Epithelial cell of proximal tubule (primary cell): ENCODE measurements around the gene SVOP. TPM values are rescaled to one million over a fixed set of nuclear protein-coding genes. Genes with fewer than 3 reads are reported as not detected.
"Not testable (repeated sequence)": the region's sequence is repeated elsewhere in the genome, so short reads cannot be mapped to it uniquely, and the experiment has no call there.

Experiments
- DNase-seq: peaks from one replicate; pipeline ENCODE4 v3.0.0-alpha.2; 2011; ENCODE audit warnings: low read depth
- H3K4me3 ChIP-seq: 2 replicates; pipeline ENCODE4 v1.5.1; 2011; ENCODE audit warnings: low read depth, mild to moderate bottlenecking, low read length
- total RNA-seq: library from RNA; depleted of rRNA; stranded (reverse); fragments of >200 nt; gene quantifications from 2 replicates; pipeline ENCODE4 v1.2.3, GENCODE V29; 2015
- TF ChIP-seq, protein P1 (sequence below): conservative IDR thresholded peaks from 2 replicates; pipeline ENCODE4 v1.5.1; 2012; ENCODE audit warnings: low read depth, mild to moderate bottlenecking, low read length

The SVOP gene
- total RNA-seq, 1 donor from 2014 or later: not detected

DNA sequence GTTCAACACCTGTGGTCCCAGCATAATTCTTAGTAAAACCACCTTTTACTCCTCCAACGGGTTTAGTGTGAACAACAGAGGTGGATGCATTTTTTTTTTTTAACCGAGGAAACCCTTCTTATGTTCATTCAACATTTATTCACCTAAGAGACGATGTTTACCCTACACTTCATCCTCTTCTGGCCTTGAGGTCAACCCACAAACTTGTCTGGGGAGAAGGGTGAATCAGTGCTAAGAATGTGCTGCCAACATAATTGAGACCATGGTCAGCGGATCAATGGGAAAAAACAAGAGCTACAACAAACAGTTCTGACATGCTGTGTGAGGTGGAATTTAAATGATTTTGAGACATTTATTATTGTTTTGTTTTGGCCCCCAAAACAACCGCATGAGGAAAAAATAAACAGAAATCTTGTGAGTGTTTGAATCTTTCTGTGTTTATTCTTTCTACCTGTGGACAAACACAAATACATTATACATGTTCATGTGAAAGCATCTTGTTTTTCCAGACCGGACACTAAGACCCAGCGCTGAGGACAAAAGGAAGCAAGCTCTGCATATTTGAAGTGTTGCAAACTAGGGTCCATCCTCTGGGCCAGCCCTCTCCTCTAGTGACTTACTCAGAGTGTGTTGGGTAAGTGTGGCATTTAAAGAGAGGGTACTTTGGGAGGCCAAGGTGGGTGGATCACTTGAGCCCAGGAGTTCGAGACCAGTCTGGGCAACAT, 26.4 kb upstream of the SVOP start:
- TF ChIP-seq, protein P1, sequence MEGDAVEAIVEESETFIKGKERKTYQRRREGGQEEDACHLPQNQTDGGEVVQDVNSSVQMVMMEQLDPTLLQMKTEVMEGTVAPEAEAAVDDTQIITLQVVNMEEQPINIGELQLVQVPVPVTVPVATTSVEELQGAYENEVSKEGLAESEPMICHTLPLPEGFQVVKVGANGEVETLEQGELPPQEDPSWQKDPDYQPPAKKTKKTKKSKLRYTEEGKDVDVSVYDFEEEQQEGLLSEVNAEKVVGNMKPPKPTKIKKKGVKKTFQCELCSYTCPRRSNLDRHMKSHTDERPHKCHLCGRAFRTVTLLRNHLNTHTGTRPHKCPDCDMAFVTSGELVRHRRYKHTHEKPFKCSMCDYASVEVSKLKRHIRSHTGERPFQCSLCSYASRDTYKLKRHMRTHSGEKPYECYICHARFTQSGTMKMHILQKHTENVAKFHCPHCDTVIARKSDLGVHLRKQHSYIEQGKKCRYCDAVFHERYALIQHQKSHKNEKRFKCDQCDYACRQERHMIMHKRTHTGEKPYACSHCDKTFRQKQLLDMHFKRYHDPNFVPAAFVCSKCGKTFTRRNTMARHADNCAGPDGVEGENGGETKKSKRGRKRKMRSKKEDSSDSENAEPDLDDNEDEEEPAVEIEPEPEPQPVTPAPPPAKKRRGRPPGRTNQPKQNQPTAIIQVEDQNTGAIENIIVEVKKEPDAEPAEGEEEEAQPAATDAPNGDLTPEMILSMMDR: no peak
- H3K4me3 ChIP-seq: no peak overlapping the region
- no peak for DNase-seq

DNA sequence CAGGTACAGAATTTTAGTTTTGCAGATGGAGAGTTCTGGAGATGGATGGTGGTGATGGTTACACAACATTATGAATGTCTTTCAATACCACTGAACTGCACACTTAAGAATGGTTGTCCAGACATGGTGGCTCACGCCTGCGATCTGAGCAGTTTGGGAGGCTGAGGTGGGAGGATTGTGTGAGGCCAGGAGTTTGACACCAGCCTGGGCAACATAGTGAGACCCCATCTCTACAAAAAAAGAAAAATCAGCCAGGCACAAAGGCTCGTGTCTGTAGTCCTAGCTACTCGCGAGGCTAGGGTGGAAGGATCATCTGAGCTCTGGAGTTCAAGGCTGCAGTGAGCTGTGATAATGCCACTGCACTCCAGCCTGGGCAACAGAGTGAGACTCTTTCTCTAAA, 23.4 kb upstream of the SVOP start:
- H3K4me3 ChIP-seq: no peak overlapping the region
- no peak for DNase-seq
- TF ChIP-seq, protein P1: no peak

DNA sequence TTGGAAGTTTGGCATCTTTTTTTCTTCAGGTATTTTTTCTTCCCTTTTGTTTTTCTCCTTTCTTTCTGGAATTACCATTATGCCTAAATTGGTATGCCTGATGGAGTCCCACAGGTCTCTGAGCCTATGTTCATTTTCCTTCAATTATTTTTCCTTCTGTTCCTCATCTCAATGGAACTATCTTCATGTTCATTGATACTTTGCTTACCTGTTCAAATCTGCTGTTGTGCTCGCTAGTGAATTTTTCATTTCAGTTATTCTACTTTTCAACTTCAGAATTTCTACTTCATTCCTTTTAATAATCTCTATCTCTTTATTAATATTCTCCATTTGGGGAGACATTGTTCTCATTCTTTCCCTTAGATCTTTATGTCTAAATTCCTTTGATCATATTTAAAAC, 16.1 kb upstream of the SVOP start:
- TF ChIP-seq, protein P1: no peak
- DNase-seq: no peak
- H3K4me3 ChIP-seq: no peak overlapping the region

DNA sequence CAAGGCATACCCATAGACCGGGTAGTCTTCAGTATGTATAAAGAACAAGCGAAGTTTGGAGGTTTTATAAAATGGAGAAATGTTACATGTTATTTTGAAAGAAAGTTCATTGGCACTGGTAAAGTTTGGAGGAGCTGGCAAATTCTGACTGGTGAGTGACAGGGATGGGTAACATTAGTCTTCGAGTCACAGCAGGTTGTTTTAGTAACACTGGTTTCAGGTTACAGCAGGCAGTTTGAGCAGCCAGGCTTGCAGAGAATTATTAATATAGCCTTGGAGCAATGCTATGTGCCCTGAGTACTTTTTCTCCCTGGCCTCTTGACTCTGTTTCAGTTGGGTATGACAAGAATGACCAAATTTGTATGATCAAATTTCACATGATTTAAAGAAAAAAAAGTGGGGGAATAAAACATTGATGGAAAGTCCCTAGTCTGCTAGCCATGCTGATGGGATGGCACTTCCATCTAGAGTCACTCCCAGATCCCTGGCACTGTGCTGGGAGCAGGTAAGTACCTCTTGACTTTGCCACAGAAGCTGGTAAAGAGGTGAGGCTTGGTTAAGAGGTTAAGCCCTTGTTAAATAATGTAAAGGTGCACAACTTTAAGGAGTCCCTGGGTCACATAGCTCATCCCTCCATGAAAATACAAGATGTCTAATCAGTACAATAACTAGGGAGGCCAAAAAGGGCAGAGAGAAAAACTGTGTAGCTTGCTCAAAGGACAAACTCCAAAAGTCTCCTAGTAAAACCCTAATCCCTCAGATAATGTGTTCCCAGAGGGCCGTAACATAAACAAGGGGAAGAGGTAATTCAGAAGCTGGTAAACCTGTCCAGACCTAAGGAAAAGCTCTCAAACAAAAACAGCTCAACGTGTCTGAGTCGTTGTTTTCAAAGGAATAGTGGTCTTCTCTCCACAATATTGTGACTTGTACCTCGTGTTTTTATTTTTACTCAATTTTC, 12.7 kb upstream of the SVOP start:
- no peak for DNase-seq
- no peak overlapping the region for H3K4me3 ChIP-seq
- TF ChIP-seq, protein P1: no peak

DNA sequence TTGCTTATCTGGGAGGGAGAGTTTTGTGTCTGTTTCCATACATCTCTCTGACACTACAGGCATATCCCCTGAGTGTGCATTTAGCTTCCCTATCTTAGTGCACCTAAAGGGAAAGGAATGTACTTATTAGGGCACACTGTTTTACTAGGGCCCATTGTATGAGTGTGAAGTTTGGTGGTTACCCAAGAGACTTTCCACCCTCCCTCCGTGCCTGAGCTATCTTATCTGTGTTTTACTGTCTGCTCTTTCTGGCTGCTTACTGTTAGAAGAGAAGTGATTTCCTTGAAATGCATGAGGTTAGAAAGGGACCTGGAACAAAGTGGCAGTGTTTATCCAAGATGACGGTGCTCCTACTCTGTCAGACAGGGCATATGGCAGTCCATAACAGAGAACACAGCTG, 8.5 kb upstream of the SVOP start:
- H3K4me3 ChIP-seq: no peak overlapping the region
- TF ChIP-seq, protein P1: no peak
- DNase-seq: no peak

DNA sequence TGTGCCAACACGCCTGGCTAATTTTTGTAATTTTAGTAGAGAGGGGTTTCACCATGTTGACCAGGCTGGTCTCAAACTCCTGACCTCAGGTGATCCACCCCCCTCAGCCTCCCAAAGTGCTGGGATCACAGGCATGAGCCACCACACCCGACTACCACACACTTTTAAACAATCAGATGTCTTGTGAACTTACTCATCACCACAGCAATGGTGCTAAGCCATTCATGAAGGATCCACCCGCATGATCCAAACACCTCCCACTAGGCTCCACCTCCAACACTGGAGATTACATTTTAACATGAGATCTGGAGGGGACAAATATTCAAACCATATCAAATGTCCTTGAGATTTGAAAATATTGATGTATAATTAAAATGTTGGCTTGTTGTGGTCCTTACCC, 7.8 kb upstream of the SVOP start:
- DNase-seq, H3K4me3 ChIP-seq: not testable (repeated sequence)

DNA sequence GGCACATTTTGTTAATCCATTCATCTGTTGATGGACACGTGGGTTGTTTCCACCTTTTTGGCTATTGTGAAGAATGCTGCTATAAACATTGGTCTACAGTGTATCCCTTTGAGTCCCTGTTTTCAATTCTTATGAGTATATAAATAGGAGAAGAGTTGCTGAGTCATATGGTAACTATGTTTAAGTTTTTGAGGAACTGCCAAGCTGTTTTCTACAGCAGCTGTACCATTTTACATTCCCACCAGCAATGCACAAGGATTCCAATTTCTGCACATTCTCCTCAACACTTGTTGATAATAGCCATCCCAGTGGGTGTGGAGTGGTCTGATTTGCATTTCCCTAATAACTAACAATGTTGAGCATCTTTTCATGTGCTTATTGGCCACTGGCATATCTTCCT, 6.9 kb upstream of the SVOP start:
- DNase-seq: no peak
- no peak overlapping the region for H3K4me3 ChIP-seq
- TF ChIP-seq, protein P1: no peak
